HG02763 (cell line): ENCODE measurements around the gene YY1.

ENCODE experiments used
- ATAC-seq: cut with Tn5 transposase; IDR thresholded peaks from one replicate; pipeline ENCODE4 v1.9.1; 2021; ENCODE audit warnings: mild to moderate bottlenecking, moderate library complexity; ENCODE audit not compliant: unreplicated experiment

YY1 gene

DNA sequence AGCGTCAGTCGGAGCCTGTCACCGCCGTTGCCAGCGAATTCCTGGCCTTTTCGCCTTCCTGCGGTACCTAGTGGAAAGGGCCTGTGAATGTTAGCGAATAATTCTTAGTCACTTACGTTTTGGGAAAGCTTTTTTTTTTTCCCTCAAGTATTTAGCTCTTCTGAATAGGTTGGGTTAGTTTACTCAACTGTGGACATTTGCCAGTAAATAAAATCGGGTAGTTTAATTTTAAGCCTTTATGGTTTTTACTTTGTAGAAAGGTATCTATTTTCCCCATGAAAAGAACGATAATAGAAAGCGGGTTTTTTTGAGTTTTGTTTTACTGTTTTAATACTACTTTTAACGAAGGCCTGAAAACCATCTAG, 1.7 kb downstream of the YY1 start:
- no peak for ATAC-seq

DNA sequence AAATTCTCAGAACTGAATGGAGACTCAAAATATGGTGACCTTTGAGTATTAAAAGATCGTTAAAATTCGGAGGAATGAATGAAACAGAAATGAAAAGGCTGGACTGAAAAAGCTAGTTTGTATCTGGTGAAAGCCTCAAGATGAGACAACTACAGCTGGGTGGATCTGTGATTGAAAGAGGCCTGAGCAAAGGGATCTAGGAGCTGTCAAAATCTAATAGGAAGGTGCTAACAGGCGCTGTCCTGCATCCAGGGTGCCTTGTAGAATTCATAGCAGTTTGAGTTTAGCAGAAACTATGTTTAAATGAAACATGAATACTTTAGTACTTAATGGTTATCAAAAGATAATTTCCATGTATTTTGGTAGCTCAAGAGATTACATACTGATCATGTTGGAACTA, 2.3 kb downstream of the YY1 start:
- ATAC-seq: no peak

DNA sequence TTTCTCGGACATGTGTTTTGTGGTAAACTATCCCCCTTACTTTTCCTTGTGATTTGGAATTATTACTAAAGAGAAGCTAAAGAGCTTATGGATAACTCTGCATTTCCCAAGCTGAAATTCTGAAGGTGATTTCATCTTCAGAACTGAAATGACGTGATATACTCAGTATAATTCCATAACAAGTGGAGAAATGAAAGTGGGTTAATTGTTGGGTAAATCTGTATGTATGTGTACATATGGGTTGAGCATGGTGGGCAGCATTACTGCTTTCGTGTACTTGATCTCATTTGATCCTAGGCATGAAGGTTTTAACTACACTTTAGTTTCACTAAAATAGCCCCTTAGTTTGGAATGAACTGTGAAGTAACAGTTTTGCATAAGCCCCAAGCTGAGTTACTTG, 4.1 kb downstream of the YY1 start:
- no peak for ATAC-seq

DNA sequence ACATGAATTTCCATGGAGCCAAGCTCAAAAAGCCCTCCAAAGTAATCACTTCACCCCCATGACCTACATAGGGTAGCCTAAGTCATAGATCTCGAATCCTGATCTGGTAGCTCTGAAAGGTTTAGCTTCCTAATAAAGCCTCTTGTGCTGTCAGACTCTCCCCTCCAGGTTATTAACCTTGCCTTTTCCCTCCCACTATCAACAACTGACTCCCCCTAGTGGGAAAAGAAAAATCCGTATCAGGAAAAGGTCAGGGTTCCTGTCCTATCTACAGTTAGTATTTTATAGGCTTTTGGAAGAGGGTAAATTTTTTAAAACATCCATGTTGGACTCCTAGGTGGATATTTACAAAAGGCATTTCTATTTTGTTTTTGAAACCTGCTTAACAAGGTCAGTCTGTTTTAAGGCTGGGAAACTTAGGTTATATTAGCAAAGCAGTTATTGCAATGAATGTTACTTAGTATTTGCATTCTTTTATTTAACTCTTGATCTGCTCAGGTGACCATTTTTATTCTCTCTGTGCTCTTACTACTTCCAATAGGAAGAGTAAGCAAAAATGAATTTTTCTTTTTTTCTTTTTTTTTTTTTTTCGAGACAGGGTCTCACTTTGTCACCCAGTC, 8.0 kb downstream of the YY1 start:
- no peak for ATAC-seq

DNA sequence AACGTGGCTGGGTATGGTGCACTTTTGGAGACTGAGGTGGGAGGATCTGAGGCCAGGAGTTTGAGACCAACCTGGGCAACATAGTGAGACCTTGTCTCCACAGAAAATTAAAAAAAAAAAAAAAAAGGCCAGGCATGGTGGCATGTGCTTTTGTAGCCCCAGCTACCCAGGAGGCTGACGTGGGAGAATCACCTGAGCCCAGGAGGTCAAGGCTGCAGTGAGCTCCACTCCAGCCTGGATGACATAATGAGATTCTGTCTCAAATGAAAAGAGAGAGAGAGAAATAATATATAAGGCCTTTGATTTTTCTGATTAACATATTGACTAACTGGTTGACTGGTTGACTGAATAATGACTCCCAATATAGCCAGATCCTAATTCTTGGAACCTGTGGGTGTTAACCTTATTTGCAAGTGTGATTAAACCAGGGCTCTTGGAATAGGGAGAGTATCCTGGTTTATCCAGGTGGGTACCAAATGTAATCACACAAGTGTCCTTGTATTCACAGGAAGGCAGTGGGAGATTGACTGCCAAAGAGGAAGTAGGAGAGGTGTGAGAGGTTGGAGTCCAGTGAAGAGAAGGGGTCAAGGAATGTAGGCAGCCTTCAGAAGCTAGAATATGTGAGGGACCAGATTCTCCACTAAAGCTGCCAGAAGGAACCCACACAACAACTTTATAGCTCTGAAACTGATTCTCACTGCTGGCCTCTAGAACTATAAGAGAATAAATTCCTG, 12.0 kb downstream of the YY1 start:
- ATAC-seq: no peak

DNA sequence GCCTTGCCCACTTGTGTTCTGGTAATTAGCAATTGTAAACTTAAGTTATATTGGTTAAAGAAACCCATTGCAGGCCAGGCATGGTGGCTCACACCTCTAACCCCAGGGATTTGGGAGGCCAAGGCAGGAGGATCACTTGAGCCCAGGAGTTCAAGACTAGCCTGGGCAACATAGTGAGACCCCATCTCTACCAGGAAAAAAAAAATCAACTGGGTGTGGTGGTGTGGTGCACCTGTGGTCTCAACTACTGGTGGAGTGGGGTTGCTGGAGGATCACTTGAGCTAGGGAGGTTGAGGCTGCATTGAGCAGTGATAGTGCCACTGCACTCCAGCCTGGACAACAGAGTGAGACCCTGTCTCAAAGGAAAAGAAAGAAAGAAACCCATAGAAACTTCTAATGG, 13.7 kb downstream of the YY1 start:
- no peak for ATAC-seq

DNA sequence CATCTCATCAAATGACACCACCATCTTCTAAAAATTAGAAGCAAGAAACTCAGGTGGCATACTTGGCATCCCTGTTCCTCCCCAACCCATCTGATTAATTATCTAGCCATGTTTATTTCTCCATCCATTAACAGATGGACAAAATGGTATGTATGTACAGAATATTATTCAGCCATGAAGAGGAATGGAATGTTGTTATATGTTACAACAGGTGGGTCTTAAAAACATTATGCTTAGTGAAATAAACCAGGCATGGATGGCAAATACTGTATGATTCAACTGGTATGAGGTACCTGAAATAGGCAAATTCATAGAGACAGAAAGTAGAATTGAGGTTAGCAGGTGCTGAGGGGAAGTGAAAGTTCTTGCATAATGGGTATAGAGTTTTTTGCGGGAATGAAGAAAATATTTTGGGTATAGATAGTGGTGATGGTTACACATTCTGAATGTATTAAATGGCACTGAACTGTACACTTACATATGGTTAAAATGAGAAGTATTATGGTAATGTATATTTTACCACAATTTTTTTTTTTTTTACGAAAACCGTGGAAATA, 17.5 kb downstream of the YY1 start:
- no peak for ATAC-seq

DNA sequence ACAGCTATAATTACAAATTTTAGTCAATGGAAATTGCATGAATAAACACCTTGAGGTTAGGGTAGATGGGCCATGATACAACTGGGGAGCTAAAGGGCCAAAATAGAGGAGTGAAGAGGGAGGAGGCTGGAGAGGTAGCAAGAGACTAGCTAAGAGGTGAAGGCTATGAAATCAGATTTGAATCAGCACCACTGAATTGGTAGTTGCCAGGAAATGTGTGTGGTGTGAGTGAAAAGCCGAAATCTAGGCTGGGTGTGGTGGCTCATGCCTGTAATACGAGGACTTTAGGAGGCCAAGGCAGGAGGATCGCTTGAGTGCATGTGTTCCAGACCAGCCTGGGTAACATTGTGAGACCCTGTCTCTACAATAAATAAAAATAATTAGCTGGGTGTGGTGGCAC, 22.7 kb downstream of the YY1 start:
- ATAC-seq: no peak

DNA sequence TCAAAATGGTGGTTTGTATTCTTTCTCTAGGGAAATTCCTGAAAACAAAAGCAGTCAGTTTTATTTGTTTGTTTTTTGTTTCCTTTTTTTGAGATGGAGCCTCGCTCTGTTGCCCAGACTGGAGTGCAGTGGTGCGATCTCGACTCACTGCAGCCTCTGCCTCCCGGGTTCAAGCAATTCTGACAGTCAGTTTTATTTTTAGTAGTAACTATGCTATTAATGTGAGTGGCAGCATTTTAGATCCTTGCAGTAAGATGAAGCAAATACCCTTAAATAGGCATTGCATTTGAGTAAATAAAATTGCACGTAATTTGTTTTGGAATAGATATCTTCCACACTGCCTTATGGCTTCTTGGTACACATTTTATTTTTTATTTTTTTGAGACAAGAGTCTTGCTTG, 23.6 kb downstream of the YY1 start:
- no peak for ATAC-seq

DNA sequence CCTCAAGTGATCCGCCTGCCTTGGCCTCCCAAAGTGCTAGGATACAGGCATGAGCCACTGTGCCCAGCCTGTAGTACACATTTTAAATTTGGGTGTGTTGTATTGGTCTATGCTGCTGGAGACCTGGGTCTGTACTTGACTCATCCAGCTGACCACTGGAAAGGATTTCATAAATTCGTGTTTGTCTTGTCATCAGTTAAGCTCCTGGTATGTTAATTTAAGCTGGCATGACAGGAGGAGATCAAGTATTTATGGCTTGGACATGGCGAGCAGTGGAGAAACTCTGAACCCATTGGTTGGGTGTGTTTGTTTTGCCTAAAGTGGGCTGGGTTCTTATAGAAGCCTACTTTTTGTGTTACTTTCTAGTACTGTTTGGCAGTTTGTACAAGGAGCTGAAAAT, 24.2 kb downstream of the YY1 start:
- no peak for ATAC-seq

DNA sequence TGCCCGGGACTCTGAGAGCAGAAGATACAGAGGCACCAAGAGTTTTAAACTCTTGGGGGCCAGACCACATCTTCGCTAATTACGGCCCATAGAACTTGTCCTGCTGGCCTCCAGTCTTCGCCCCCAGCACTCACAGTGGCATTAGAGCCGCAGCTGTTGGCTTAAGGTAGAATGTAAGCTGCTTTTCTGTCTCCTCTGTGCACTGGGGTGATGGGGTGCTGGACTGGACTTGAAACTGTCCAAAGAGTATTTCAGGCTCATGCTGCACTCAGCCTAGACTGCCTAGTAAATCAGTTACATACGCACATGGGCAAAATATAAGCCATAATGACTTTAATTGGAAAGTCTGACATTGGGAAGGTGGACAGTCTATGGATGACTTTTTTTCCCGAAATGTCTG, 29.0 kb downstream of the YY1 start:
- no peak for ATAC-seq

DNA sequence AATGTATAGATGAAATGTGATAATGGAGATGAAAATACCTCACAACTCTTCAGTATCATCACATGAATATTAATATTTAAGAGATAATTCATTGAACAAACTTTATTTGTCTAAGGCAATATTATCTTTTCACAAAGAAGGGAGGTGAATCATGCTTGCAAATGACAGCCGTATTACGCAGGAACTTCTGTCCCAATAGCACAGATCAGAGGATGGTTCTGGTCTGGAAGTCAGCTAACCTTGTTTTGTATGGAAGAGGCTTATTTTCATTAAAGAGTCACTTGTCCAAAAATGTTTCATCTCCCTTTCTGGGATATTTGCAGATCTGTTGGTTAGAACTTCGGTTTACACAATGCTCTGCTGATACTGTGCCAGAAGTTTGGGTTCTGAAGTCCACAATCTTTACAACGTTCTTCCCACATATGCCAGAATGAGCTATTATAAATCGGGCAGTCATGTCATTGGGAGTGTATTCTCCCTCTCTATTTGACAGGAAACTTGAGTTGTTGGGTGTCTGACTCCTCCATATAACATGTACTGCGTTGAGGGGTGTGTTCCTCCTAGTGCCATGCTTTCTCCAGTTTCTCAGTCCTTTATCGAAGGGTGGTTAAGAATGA, 29.8 kb downstream of the YY1 start:
- ATAC-seq: no peak

DNA sequence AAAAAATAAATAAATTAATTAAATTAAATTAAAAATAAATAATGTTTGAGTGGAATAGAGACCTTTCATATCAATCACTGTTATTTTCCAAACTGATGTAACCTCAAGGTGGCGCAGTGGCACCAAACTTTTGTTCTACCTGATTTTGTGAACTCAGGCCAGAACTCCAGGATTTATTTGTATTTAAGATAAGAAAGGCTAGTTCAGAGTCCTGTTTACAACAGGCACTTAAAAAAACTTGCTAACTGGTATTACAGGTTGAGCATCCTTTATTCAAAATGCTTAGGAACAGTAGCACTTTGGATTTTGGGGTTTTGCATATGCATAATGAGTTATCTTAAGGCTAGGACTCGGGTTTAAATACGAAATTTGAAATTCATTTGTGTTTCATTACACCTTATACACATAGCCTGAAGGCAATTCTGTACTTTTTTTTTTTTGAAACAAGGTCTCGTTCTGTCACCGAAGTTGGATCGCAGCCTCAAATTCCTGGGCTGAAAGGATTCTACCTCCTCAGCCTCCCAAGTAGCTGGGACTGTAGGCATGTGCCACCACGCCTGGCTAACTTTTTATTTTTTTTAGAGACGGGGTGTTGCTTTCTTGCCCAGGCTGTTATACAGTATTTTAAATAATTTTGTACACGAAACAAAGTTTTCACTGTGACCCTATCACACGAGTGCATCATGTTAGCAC, 32.4 kb downstream of the YY1 start:
- ATAC-seq: no peak

DNA sequence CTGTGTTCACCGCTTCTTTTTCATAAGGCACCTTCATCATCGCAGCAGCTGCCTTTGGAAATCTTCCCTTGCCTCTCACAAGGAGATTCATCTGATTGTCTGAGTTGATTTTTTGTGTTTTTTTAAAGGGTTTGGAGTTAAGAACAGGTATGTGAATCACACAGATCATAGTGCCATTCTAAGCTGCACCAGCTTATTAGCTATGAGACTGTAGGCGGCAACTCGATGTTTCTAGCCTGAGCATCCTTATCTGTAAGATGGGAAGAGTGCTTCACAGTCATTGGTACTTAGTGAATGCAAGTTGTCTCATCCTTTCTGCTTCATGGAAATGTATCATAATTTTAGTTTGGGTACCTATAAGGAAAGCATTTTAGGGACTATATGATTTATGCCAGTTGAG, 35.3 kb downstream of the YY1 start:
- ATAC-seq: no peak

DNA sequence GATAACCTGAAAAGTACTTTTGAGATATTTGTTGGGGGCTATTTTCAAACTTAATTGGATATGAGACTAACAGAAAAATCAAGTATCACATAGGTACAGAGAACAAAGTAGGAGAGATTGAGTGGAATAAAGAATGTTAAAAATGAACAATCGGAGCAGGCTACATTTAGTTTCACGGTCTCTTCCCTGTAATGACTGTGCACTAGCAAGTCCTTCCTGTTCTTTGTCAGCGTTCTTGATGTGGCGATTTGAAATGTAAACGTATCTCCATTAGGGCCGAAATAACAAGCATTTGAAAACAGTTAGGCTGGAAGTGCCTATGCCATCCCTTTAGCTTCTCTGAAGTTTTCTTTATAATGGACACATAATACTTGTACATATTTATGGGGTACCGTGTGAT, 36.3 kb downstream of the YY1 start:
- ATAC-seq: no peak

DNA sequence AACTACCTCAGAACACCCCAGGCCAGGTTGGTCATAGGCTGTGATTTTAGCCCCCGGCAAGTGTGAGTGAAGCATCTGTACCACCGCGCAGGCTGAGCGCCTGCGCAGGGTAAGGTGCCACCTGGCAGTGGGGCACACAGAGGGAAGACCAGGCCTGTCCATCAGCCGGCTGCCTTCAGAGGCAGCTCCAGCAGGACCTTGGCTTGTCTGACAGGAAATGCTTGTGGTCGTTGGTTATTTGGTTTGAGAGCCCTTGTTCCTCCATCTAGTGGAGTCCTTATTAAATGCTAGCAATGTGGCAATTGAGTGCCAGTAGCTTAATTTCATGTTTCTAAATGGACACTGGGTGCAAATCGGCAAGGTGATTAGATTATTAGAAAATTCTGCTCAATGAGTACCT, 39.8 kb downstream of the YY1 start:
- ATAC-seq: no peak

DNA sequence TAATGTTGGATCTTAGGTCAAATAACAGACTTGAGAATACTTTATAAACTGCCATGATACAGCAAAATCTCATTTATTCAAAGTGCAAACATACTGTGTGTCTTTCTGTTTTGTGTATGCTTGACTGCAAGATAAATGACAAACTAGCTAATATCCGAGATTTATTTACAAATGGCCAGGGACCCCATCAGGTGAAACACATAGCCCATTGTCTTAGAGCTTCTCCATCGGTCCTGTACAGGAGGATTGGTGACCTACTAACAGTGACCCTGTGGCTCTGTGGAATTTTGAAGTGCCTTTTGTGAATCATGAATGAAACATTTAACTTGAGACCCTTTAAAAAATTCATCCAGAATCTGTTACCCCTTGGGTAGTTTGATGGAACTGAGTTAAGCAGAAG, 40.2 kb downstream of the YY1 start:
- ATAC-seq: no peak

DNA sequence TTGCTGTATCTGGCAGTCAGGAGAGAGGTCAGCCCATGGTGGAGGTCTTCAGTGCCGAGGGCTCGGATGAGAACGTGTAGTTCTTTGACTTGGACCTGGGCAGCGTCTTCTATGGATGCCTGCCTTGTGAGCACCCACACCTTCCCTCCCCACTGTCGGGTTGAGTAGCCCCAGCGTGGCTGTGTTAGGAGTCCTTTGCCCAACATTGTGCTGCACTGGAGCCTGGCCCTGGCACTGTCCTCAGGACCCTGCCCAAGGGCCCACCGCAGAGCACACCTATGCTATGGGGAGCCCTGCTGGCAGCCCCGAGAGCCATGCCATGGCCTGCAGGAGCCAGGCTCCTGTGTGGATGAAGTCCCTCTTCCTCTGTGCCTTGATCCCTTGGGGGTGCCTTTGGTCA, 40.6 kb downstream of the YY1 start:
- ATAC-seq: no peak

DNA sequence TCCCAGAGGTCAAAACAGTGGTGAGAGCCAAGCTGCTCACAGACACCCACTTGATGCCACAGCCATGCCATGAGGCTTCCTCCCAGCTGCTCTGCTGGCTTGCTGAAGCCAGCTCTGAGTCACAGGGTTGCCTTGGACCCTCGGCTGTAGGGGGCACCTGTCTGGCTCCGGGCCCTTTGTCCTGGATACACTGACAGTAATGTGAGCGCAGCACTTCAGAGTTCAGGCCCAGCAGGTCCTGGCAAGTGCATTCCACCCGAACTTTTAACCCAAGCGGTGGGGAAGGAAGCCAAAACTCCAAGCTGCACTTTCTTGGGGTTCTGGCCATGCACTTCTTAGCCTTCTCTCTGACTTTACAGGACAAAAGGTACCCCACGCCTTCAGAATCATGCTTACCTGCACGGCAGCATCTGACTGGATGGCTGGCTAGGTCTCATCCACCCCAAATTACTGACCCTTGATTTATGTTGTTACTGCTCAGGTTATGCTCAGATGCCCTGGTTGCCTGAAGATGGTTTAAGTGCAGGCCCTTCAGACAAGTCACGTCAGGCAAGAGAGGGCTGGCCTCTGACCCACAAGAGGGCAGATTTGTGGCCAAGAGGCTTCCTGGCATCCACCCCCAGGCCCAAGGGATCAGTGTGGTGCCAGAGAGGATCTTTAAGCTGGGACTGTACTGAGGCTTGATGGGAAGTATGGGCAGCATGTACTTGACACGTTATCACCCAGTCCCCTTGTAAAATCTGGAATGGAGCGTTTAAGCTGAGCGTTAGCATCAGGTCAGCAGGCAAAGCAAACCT, 42.5 kb downstream of the YY1 start:
- ATAC-seq: no peak

DNA sequence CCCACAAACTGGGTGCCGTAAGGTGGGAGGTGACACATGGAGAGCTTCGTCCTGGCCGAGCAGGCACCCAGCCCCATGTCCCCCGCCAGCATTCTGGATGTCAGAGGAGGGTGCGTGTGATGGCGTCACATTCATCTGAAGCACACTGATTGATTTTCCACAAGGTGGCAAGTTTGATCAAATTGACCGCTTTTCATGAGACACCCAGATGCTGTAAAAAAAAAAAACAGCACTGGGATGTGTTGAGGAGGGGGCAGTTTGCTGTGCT, 43.1 kb downstream of the YY1 start:
- no peak for ATAC-seq

DNA sequence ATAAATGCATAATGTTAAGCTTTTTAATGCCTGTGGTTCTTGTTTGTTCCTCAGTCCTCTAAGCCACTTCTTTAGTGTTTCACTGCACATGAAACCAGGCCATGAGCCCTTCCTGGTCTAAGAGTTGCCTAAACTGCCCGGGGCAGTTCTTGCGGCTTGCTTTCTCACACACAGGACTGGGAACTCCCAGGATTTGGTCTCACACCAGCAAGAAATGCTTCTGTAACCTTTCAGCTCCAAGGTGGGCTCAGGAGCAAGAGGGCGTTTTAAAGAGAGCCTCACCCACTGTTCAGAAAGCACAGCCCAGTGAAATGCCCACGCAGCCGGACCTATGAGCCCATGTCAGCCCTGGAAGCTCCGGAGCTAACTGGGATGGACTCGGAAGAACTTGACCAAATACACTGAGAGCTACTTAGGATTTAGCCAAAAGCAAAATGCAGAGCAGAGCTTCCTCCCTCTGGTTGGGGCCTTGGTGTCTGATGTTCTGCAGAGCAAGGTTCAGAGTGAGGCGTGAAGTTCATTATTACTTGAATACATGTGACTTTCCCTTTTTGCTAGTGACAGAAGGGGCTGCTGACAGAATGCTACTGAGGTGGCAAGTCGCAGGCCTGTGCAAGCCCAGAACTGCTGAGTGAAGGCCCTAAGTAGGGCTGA, 43.9 kb downstream of the YY1 start:
- no peak for ATAC-seq
